Astrocyte (in vitro differentiated cells and primary cell): ENCODE results near the gene HEG1. TPM values are rescaled to one million over a fixed set of nuclear protein-coding genes. Genes with fewer than 3 reads are reported as not detected.
A peak's percentile ranks its signal among the peaks of the same experiment; 100 is the strongest.

Source experiments
- DNase-seq: peaks from one replicate; pipeline ENCODE4 v3.0.0-alpha.2; 2010; ENCODE audit warnings: low read depth
- FAIRE-seq: peaks from 2 replicates; lab custom pipeline; 2011; peaks lifted over from hg19 to GRCh38; lab: Jason Lieb, UNC
- H2AFZ ChIP-seq: 2 replicates; pipeline ENCODE4 v1.6.0; 2012; ENCODE audit warnings: low read depth, low read length, inconsistent platforms
- H3K27ac ChIP-seq: 2 replicates; pipeline ENCODE4 v1.5.1; 2011; ENCODE audit warnings: low read depth, low read length, inconsistent platforms
- H3K27me3 ChIP-seq: 2 replicates; pipeline ENCODE4 v1.6.0; 2011; ENCODE audit warnings: low read length, inconsistent platforms; ENCODE audit not compliant: insufficient read depth
- H3K36me3 ChIP-seq: 2 replicates; pipeline ENCODE4 v1.5.1; 2011; ENCODE audit warnings: low read length, inconsistent platforms; ENCODE audit not compliant: insufficient read depth
- H3K4me1 ChIP-seq: 2 replicates; pipeline ENCODE4 v1.5.1; 2011; ENCODE audit warnings: low read length, inconsistent platforms; ENCODE audit not compliant: insufficient read depth
- H3K4me2 ChIP-seq: 2 replicates; pipeline ENCODE4 v1.6.0; 2012; ENCODE audit warnings: low read length, inconsistent platforms
- H3K4me3 ChIP-seq: 2 replicates; pipeline ENCODE4 v1.5.1; 2011; ENCODE audit warnings: low read depth, mild to moderate bottlenecking, low read length, inconsistent platforms; ENCODE audit not compliant: insufficient read depth
- H3K79me2 ChIP-seq: 2 replicates; pipeline ENCODE4 v1.6.0; 2012; ENCODE audit warnings: mild to moderate bottlenecking, low read length, inconsistent platforms; ENCODE audit not compliant: insufficient read depth
- H3K9ac ChIP-seq: 2 replicates; pipeline ENCODE4 v1.6.0; 2012; ENCODE audit warnings: mild to moderate bottlenecking, low read length, inconsistent platforms
- H3K9me3 ChIP-seq: 2 replicates; pipeline ENCODE4 v1.5.1; 2012; ENCODE audit warnings: low read depth, mild to moderate bottlenecking, low read length, inconsistent platforms; ENCODE audit not compliant: insufficient read depth
- H4K20me1 ChIP-seq: 2 replicates; pipeline ENCODE4 v1.6.0; 2012; ENCODE audit warnings: low read length, inconsistent platforms; ENCODE audit not compliant: insufficient read depth
- H3K27ac Mint-ChIP-seq: one replicate; pipeline ENCODE4 v1.8.0; 2021; ENCODE audit warnings: mild to moderate bottlenecking, mixed read lengths; ENCODE audit not compliant: unreplicated experiment
- H3K27me3 Mint-ChIP-seq: one replicate; pipeline ENCODE4 v1.8.0; 2021; ENCODE audit warnings: low read depth, mixed read lengths; ENCODE audit not compliant: unreplicated experiment
- H3K36me3 Mint-ChIP-seq: one replicate; pipeline ENCODE4 v1.8.0; 2021; ENCODE audit warnings: low read depth, mixed read lengths; ENCODE audit not compliant: unreplicated experiment
- H3K4me1 Mint-ChIP-seq: one replicate; pipeline ENCODE4 v1.8.0; 2021; ENCODE audit warnings: low read depth, mixed read lengths; ENCODE audit not compliant: unreplicated experiment
- H3K4me3 Mint-ChIP-seq: one replicate; pipeline ENCODE4 v1.8.0; 2021; ENCODE audit warnings: mild to moderate bottlenecking, moderate library complexity, mixed read lengths; ENCODE audit not compliant: unreplicated experiment
- H3K9me3 Mint-ChIP-seq: one replicate; pipeline ENCODE4 v1.8.0; 2021; ENCODE audit warnings: mild to moderate bottlenecking, mixed read lengths; ENCODE audit not compliant: unreplicated experiment
- EZH2 ChIP-seq: IDR thresholded peaks from 2 replicates; pipeline ENCODE4 v1.6.1; 2012; ENCODE audit warnings: mild to moderate bottlenecking, low read length, inconsistent platforms; ENCODE audit not compliant: insufficient read depth
- total RNA-seq: library from RNA; stranded (reverse); gene quantifications from 2 replicates; pipeline ENCODE4 v1.2.1, GENCODE V29; 2021
- TF ChIP-seq, protein P1 (sequence below): IDR thresholded peaks from 2 replicates; pipeline ENCODE4 v1.5.1; 2011; ENCODE audit warnings: low read depth, mild to moderate bottlenecking, inconsistent platforms, low read length, moderate library complexity; ENCODE audit not compliant: insufficient read depth

HEG1 gene
- total RNA-seq, 1 donor from 2014 or later = 65.7 TPM

GRCh38 chr3:124952282-124952855 lies 103.4 kb downstream of the HEG1 start:
- Mint-ChIP-seq H3K9me3 (no peaks in the 10 kb centered on the region), H3K36me3 (no peaks in the 10 kb centered on the region), H3K4me3 (no peak overlapping the region), H3K27me3 (no peaks in the 10 kb centered on the region), H3K27ac (no peak overlapping the region), H3K4me1 (no peaks in the 10 kb centered on the region)
- H3K4me3 ChIP-seq = no peak overlapping the region
- TF ChIP-seq EZH2 = no peak
- TF ChIP-seq, protein P1, sequence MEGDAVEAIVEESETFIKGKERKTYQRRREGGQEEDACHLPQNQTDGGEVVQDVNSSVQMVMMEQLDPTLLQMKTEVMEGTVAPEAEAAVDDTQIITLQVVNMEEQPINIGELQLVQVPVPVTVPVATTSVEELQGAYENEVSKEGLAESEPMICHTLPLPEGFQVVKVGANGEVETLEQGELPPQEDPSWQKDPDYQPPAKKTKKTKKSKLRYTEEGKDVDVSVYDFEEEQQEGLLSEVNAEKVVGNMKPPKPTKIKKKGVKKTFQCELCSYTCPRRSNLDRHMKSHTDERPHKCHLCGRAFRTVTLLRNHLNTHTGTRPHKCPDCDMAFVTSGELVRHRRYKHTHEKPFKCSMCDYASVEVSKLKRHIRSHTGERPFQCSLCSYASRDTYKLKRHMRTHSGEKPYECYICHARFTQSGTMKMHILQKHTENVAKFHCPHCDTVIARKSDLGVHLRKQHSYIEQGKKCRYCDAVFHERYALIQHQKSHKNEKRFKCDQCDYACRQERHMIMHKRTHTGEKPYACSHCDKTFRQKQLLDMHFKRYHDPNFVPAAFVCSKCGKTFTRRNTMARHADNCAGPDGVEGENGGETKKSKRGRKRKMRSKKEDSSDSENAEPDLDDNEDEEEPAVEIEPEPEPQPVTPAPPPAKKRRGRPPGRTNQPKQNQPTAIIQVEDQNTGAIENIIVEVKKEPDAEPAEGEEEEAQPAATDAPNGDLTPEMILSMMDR = no peak
- FAIRE-seq (no peak), DNase-seq (no peak)
- H3K4me2 ChIP-seq = no peak overlapping the region
- H4K20me1 ChIP-seq = no peaks in the 10 kb centered on the region
- H3K36me3 ChIP-seq = no peaks in the 10 kb centered on the region
- no peaks in the 10 kb centered on the region for H3K27me3 ChIP-seq
- no peak overlapping the region for H3K9ac ChIP-seq
- peaks cover 6% of the 10 kb centered on the region for H3K4me1 ChIP-seq
- H3K9me3 ChIP-seq = no peaks in the 10 kb centered on the region
- no peaks in the 10 kb centered on the region for H3K79me2 ChIP-seq
- no peak overlapping the region for H3K27ac ChIP-seq
- H2AFZ ChIP-seq = no peak overlapping the region

DNA sequence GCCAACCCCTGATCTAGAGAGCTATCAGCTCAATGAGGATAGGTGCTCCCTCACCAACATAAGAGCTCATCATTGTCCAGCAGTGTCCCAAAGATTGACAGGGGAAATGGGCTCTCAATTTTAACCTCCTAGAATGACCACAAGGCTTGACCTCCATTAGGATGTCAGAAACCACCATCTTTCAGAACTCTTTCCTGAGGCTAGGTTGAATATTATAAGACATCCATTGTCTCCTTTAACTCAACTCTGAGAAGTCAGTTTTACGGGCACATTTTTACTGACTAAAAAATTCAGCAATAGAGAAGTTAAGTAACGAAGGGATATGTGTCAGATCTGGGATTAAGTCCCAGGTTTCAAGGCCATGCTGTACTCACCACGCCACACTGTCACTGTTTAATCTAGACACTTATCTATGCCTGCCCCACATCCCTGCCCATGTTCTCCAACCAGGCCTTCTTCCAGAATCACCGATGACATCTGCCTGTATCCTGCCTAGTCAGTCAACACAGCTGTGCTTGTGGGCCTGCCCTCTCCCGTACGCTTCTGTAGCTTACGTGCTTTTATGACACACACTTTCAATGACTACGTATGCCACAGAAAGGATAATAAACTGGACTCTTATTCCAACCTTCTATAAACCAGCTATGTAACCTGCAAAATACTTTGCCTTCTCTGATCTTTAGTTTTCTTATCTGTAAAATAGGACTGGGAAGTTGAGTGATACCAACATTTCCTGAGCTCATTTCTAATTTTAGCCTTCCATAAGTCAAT lies 104.1 kb downstream of the HEG1 start:
- Histone ChIP-seq H2AFZ (no peak overlapping the region), H3K27ac (peak overlapping the region; percentile 28), H3K4me3 (no peak overlapping the region), H3K4me1 (peaks cover 6% of the 10 kb centered on the region), H3K9me3 (no peaks in the 10 kb centered on the region), H3K27me3 (no peaks in the 10 kb centered on the region), H4K20me1 (no peaks in the 10 kb centered on the region), H3K9ac (no peak overlapping the region), H3K36me3 (no peaks in the 10 kb centered on the region), H3K4me2 (no peak overlapping the region), H3K79me2 (no peaks in the 10 kb centered on the region)
- FAIRE-seq (no peak), DNase-seq (peak; percentile 55)
- Mint-ChIP-seq H3K4me3 (no peak overlapping the region), H3K27me3 (no peaks in the 10 kb centered on the region), H3K27ac (no peak overlapping the region), H3K36me3 (no peaks in the 10 kb centered on the region), H3K9me3 (no peaks in the 10 kb centered on the region), H3K4me1 (no peaks in the 10 kb centered on the region)
- TF ChIP-seq, protein P1 = no peak
- TF ChIP-seq EZH2 = no peak

GRCh38 chr3:124950026-124950425 lies 105.8 kb downstream of the HEG1 start:
- Mint-ChIP-seq H3K27ac (no peak overlapping the region), H3K27me3 (peaks cover 2% of the 10 kb centered on the region), H3K9me3 (no peaks in the 10 kb centered on the region), H3K4me1 (no peaks in the 10 kb centered on the region), H3K36me3 (no peaks in the 10 kb centered on the region), H3K4me3 (no peak overlapping the region)
- H3K9me3 ChIP-seq = no peaks in the 10 kb centered on the region
- FAIRE-seq (no peak), DNase-seq (no peak)
- no peak overlapping the region for H3K4me3 ChIP-seq
- H3K4me1 ChIP-seq = peaks cover 6% of the 10 kb centered on the region
- no peaks in the 10 kb centered on the region for H3K79me2 ChIP-seq
- H2AFZ ChIP-seq = no peak overlapping the region
- no peaks in the 10 kb centered on the region for H3K36me3 ChIP-seq
- H3K27me3 ChIP-seq = no peaks in the 10 kb centered on the region
- TF ChIP-seq EZH2 = no peak
- TF ChIP-seq, protein P1 = no peak
- H3K27ac ChIP-seq = no peak overlapping the region
- H3K9ac ChIP-seq = no peak overlapping the region
- no peak overlapping the region for H3K4me2 ChIP-seq
- H4K20me1 ChIP-seq = no peaks in the 10 kb centered on the region
